Right kidney (tissue), 1 donor: ENCODE measurements around the gene C19orf47.

Experiments
- DNase-seq: peaks from one replicate; pipeline ENCODE4 v3.0.0-alpha.2; 2016

Gene C19orf47

GRCh38 chr19:40282209-40282580 is 66.0 kb downstream of the C19orf47 start:
- no peak for DNase-seq

DNA sequence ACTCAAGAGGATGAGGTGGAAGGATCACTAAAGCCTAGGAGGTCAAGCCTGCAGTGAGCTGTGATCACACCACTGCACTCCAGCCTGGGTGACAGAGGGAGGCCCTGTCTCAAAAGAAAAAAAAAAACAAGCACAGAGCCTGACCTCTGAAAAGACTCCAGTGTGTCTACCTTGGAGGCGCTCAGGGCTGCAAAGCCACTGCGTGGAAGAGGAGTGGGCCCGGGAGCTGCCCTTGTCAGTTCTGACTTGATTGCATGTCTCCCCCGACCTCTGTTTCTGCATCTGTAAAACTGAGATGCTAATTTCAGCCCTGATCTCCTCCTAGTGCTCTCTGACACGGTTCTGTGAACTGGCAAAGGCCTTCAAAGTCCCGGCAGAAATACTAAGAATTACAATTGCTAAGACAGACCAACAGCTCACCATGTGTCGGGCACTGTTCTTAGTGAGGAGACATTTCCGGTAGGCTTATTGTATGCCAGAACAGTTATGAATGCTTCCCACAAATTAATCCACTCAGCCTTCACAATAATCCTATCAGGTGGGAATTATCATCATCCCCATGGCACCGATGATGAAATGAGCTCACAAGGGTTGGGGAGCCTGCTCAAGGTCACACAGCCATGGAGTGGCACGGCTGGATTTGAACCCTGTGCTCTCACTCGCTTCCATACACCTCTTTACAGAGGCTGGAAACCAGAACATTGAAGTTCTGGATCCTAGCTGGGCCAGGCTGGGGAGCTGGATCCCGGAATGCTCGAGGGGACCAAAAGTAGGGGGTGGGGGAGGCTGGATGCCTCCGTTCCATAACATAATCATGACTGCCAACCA is 66.6 kb downstream of the C19orf47 start:
- no peak for DNase-seq

GRCh38 chr19:40280608-40281221 is 67.5 kb downstream of the C19orf47 start:
- DNase-seq: no peak

DNA sequence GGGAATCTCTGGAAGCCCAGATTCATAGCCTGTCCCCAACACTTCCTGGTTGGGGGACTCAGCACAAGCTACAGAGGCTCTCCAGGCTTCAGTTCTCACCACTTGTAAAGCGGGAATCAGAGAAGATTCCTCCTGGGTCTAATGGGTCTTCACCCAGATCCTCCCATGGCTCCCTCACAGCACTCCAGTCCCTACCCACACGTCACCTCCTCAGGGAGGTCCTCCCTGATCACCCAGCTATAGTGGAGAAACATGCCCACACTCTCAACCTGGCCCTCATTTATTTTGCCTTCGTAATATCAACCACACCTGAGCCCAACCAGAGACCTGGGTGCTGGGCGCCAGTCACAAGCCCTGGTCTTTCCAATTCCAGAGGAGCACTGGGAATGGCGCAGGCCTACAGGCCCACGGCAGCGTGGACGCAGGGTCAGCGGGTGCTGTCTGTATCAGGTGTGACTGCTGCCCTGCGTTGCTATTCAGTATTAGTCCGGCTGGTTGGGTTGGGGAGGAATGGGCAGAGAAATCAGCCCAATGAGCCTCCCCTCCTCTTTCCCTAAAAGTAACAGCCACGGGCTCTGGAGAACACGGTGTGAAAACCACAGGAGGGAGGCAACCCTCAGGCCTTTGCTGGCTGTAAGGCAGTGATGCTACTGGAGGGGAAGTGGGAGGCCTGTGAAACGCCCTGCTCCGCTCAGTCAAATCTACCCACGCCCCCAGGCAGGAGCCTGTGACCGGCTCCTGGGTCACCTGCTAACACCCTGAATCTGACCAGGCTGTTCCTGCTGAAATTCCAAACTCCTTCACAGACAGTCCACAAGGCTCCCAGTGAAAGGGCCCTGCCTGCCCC is 68.2 kb downstream of the C19orf47 start:
- DNase-seq: no peak

DNA sequence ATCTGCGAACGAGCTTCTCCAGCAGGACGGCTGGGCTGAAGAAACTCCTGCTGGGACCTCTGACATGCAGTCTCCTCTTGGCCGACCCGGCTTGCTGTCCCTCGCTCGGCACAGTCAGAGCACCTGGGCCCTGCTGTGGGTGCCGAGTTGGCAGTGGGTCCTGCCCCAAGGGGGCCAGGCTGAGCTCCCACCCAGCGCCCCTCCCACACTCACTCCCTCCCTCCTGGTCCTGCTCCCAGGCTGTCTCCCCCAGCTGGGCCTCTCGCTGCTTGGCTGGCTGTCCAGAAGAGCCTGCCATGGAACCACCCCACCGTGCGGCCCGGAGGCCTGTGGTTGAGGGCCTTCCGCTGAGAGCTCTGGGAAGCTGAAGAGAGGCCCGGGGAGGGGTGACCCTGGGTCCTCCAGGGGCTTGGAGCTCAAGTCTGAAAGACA is 69.1 kb downstream of the C19orf47 start:
- peak; percentile 64 for DNase-seq

DNA sequence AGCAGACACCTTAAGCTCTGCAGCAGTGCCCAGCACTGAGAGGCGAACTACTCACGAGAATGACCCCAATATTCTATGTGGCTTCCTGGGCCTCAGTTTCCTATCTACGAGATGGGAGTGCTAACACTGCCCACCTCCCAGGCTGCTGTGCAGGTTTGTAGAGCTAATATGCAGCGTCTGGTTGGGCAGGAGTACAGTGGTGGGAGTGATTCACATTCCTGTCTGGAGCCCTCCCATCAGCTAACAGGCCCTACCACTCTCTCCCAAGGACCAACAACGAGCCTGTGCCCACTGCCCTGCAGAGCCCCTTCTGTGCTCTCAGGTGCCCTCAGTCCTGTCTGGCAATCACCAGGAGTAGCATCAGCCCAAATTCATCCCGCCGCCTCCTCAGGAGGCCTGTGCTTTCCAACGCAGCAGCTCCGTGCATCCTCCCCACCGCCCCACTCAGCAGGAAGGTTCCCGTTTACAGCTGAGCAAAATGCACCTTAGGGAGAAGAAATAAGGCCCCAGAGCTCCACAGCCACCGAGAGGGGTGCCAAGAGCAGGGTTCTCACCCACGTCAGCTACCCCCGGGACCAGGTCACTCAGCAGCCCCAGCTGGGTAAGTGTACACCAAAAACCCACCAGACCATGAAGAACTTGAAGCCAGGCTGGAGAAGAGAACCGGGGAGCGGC is 69.7 kb downstream of the C19orf47 start:
- DNase-seq: no peak

DNA sequence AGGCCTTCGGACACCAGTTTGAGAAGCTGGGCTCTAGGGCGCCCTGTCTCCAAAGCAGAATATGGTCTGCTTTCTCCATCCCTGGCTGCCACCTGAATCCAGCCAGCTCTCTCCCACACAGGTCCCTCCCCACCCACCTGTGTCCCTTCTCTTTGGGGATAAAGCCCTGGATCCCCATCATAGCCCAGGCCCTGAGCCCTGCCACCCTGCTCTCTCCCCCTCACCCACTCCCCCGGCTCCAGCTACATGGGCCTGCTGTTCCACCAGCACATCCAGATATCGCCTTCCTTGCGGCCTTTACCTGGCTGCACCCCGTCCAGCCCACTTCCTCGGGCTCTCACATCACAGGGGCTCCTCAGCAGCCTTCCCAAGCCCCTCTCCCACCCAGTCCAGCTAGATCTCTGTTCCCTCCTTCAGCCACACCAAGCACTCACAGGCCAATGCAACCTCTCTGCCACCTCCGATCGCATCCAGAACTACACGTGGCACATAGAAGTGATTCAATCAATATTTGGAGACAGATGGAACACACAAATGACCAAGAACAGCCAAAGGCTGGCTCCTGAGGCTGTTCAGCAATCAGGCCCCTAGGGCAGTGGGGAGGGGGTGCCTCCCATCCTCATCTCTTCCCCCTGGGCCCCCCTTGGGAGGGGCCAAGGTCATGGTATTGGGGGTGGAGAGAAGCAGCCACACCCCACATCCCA is 70.7 kb downstream of the C19orf47 start:
- no peak for DNase-seq

DNA sequence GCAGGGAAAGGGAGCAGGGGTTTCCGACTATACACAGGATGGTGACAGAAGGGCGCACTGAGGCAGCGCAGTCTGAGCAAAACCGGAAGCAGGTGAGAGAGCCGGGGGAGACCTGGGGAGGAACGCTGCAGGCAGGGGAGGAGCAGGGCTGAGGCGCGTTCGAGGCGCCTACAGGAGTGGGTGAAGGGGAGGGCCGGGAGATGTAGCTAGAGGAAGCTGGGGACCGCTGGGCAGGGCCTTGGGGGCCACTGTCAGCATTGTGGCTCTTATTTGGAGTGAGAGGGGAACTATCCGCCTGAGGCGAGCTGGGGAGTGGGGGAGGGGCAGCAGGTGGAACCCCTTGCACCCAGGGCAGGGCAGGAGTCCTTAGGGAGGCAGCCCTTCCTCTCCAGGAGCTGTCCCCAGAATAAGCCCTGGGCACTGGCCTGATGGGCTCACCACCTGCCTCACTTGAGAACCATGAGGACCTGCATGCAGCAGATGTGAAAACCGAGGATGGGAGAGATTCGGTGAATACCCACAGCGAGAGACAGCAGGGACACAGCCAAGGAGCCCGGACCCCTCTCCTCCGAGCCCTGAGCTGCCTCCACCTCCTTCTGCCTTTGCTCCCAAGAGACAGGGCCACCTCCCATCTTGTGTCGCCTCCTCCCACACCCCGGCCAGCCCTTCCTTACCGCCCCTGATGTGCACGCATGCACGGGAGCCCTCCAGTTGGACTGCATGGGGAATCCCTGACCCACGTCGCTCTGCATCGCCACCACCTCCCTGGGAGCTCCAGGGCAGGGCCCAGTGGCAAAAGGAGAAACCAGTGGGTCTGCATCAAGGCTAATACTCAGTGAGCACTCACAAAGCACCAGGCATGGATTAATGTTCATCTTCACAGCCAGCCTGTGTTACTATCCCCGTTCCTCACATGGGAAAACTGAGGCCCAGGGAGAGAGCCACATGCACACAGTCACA is 73.3 kb downstream of the C19orf47 start:
- DNase-seq: no peak

GRCh38 chr19:40273469-40274360 is 74.5 kb downstream of the C19orf47 start:
- DNase-seq: no peak

- no peak for DNase-seq
Measured at GRCh38 chr19:40272261-40272660, 75.9 kb downstream of the C19orf47 start.

DNA sequence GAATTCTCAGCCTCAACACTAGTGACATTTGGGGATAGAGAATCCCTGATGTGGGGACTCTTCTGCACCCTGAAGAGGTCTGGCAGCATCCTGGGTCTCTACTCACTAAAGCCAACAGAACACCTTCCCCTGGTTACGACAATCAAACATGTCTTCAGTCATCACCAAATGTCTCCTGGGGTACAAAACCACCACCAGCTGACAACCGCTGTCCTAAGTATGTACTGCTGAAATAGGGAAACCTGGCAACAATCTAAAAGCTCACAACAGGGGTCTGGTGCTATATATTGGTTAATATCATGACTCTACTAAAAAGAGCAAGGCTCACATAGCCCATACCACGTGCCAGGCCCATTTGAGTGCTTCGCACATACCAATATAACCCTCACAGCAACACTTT is 76.5 kb downstream of the C19orf47 start:
- no peak for DNase-seq

- no peak for DNase-seq
Measured at GRCh38 chr19:40270362-40271089, 77.7 kb downstream of the C19orf47 start.
